Colon (tissue), 2 donors: ENCODE measurements around the gene FGFRL1.

Source experiments
- FAIRE-seq: peaks from 2 replicates; lab custom pipeline; 2012; peaks lifted over from hg19 to GRCh38; lab: Jason Lieb, UNC
- donor health status: control.
- donor health status: control.

Gene FGFRL1

DNA sequence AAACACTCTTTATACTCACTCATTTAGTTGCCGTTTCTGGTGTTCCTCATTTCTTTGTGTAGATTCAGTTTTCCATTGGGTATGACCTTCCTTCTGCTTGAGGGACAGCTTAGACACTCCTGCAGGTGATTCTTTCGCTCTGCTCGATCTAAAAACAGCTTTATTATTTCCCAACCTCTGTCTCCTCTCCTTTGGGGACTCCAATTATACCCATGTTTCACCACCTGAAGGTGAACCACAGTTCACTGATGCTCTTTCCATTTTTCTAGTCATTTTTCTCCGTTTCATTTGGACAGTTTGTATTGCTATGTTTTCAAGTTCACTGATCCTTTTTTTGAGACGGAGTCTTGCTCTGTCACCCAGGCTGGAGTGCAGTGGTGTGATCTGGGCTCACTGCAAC lies 4.6 kb upstream of the FGFRL1 start:
- no peak for FAIRE-seq

GRCh38 chr4:1008840-1009541 lies 2.4 kb upstream of the FGFRL1 start:
- no peak for FAIRE-seq

- no peak for FAIRE-seq
Observed at GRCh38 chr4:1009542-1010394, 1.7 kb upstream of the FGFRL1 start.

GRCh38 chr4:1010395-1011021 lies 918 bp upstream of the FGFRL1 start:
- FAIRE-seq, result no peak

- no peak for FAIRE-seq
Observed at GRCh38 chr4:1011666-1012033, 224 bp downstream of the FGFRL1 start.

DNA sequence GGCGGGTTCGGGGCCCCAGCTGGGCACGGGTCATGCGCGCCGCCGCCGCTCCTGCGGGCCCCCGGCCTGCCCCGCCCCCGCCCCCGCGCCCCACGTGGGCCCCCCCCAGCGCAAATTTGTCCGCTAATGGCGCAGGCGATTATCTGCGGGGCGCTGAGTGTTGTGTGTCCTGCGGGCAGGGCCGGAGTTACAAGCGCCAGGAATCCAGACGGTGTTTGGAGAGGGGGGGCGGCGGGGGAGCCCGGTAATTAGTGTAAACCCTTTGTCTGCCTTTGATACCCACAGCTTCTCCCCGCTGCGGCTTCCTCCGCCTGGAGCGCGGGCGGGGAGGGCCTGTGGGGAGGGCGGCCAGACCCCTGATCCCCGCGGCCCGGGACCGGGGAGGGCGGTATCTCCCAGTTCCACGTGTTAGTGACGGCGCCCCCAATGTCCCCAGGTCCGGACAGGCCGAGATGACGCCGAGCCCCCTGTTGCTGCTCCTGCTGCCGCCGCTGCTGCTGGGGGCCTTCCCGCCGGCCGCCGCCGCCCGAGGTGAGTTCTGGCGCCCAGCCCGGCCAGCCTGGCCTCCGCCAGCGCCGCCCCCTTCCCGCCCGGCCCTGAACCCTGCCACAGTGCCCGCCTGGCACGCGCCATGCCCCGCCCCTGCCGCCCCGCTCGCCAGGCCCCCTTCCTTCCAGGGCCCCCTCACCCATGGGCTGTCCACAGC lies 761 bp downstream of the FGFRL1 start:
- no peak for FAIRE-seq

DNA sequence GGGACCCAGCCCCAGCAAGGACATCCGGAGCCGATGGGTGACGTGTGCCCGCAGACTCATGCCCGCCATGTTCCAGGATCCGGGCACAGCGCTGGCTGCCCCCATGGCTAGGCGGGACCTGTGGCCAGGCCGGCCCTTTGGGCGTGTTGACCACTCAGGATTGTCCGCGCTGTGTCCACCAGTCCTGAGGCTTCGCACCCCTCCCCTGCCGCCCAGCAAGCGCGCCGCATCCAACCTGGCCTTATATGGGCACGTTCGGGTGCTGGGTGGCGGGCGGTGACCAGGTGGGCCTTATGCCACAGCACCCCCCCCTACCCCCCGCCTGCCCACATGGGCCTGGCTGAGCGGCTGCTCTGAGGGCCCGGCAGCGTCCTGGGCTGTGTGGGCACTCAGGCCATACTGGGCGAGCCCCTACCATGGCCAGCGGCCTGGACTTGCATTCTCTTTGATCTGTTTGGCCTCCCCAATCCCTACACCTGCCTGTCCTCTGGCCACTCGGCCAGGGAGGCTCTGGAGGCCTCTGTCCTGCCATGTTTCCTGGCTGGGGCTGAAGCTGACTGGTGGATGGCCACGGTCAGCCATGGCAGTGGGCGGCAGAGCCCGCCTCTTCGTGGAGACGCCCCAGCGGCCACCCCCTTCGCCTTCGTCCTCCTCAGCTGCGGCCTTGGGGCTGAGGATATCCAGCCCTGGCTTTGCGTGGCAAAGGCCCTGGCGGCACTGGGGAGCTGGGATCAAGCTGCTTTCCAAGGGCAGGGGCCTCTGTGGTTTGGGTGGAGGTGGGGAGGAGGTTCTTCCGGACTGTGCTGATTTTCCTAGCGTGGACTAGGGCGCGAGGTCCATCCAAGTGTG lies 2.0 kb downstream of the FGFRL1 start:
- FAIRE-seq, result no peak

DNA sequence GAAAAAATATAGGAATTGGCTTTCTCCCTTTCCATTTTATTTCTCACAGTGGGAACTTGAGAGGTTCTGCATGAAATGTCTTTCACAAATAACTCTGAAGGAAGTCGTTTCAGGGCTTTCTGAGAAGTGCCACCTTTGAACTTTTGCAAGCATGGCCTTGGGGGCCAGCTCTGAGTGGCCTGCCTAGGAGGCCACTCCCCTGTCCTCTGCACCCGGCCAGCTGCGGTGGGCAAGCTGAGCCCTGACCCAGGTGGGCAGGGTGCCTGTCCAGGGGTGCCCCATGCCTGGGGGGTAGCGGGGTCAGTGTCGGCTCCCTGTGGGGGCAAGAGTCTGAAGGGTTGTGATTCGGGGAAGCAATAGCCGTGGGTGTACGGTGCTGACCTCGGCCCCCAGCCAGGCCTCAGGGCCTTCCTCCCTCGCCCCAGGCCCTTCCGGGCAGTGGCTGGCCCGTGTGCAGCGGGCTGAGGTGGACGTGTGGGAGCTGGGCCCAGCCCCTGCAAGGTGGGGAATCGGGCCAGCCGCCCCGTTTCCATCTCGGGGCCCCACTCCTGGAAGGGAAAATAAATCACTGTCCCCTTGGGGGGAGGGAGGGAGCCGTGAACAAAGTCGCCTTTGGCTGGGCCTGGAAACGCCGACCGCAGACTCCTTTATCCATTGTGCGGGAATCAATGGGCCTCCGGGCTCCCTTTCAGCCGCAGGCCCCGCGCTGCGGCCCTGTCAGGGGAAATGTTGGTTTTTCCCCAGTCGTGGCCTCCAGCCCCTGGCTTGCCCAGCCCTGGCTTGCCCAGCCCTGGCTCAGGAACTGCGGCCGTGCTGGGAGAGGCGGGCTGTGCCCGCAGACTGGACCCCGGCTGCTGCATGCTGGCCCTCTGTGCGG lies 3.1 kb downstream of the FGFRL1 start:
- no peak for FAIRE-seq

DNA sequence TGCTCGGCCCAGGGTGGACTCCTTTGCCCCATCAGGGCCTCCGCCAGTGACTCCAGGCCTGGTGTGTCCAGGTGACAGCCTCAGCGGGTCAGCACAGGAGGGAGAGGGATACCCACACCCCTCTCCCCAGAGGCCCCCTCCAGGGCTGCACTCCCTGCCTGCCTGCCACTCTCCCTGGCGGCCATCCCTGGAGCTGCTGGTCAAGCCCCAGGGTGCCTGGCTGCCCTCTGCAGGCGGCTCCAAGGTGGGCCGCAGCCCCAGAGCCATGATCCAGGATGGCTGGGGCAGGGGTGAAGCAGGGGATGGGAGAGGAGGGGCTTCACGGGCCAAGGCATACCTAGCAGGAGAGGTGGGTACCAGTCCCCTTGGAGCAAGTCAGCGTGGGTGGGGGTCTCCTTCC lies 3.8 kb downstream of the FGFRL1 start:
- FAIRE-seq, result no peak

- no peak for FAIRE-seq
Observed at GRCh38 chr4:1015746-1016145, 4.3 kb downstream of the FGFRL1 start.

GRCh38 chr4:1017211-1017610 lies 5.8 kb downstream of the FGFRL1 start:
- FAIRE-seq, result no peak

GRCh38 chr4:1017706-1018105 lies 6.3 kb downstream of the FGFRL1 start:
- FAIRE-seq, result no peak

DNA sequence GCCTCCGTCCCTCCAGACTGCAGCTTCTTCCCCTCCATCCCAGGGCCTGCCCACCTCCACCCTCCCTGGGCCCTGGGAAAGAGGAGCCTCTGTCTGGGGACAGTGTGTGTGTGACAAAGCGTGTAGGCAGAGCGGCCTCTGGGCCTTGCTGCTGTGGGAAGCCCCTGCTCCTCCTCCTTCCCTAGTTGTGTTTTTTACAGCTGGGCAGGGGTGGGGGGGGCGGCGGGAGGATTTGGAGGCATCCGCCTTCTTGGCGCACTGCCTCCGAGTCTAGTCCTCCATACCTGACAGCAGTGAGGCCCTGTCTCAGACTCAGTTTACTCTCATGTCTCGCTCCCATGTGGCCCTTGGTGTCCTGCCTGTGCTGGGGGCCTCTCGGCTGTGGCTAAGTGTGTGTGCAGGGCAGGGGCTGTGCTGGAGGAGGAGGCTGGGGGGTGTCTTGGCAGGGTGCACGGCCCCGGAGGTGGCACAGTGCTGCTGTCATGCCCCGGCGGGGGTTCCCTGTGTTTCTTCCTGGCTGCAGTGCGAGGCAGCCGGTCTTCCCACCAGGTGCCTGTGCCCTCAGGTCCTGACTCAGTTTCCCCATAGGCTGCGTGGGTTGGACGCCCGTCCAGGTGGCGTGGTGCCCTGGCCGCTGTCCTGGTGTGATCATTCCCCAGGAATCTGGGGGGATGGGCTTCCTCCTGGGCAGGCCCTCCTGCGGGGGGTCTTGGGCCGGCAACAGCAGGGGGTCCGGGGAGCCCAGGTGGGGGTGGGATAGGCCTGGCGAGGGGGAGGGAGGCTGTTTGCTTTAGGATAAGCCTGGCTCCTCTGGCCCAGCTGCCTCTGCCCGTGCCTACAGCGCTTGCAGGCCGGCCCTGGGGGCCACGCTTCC lies 7.0 kb downstream of the FGFRL1 start:
- no peak for FAIRE-seq

GRCh38 chr4:1019320-1019719 lies 7.9 kb downstream of the FGFRL1 start:
- FAIRE-seq, result no peak

GRCh38 chr4:1019729-1020470 lies 8.5 kb downstream of the FGFRL1 start:
- no peak for FAIRE-seq

DNA sequence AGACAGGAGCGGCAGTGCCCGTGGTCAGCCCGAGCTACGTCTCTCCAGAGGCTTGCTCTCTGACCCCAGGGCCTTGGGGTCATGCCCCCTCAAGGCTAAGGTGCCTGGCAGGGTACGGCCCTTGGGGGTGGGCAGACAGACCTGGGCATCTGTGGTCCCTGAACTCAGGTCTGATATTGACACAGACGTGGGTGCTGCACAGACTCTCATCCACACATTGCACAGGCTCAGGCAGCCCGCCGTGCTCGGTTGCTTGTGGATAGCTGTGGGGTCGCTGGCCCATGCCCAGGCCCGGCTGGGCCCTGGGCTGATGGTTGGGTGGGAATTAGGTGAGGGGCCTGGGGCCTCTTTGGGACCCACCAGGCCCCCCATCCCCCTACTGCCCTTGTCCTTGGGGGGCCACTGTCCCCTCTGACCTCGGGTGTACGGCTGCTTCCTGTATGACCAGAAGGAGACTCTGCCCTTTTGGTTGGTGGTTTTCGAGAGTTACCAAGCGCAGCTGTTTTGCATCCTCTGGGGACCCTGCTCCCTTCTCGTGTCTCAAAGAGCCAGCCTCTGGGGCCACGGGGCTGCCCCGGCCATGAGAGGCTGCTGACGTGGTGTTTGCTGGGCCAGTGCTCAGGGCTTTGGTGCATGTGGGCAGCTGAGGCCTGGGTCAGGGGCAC lies 10.1 kb downstream of the FGFRL1 start:
- FAIRE-seq, result no peak

DNA sequence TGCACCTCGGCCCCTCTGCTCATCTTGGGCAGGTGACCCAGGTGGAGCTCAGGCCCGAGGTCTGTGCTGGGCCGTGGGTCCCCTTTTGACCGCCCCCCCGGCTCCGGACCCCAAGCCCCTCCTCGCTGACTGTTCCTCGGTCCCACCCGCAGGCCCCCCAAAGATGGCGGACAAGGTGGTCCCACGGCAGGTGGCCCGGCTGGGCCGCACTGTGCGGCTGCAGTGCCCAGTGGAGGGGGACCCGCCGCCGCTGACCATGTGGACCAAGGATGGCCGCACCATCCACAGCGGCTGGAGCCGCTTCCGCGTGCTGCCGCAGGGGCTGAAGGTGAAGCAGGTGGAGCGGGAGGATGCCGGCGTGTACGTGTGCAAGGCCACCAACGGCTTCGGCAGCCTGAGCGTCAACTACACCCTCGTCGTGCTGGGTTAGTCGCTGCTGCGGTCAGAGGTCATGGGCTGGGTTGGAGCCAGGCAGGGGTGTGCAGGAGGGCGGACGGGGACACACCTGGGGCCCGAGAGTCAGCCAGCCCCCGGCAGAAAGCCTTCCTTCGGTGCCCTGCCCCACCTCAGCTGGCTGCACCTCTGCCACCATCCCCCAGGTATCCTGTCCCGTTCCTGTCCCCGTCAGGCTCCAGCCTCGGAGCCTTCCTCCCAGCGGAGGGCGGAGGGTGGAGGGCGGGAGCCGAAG lies 10.8 kb downstream of the FGFRL1 start:
- FAIRE-seq, result no peak

- FAIRE-seq, result no peak
Observed at GRCh38 chr4:1022739-1023066, 11.3 kb downstream of the FGFRL1 start.
